ENCODE data around the gene KDM2A. TPM values are rescaled to one million over a fixed set of nuclear protein-coding genes. Genes with fewer than 3 reads are reported as not detected.

Gene KDM2A
- total and polyA plus RNA-seq, 7 donors: 15.6 to 67.3 (median 29.0) TPM

DNA sequence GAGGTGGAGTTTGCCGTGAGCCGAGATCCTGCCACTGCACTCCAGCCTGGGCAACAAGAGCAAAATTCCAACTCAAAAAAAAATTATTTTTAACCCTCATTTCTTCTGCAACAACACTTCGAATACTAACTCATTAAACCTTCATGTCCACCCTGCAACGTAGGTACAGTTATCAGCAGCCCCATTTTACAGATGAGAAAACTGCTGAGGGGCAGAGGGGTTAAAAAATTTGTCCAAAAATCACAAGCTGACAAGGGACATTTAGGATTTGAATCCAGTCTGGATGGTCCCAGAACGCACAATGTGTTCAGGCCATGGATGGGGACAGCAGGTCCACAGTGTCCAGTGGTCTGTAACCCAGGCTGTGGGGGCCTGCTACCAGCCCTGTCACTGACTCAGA lies 33.4 kb upstream of the KDM2A start:
- Histone ChIP-seq H3K27ac (no peak overlapping the region), H3K4me3 (no peak overlapping the region), H3K4me1 (peaks cover 0 to 11% (median 9%) of the 10 kb centered on the region in 4 donors), H3K27me3 (no peaks in the 10 kb centered on the region), H3K36me3 (no peaks in the 10 kb centered on the region), H3K9me3 (no peaks in the 10 kb centered on the region)
- TF ChIP-seq EP300 (IDR thresholded peaks at IDR 0.05): no peak
- no peak for DNase-seq
- intact Hi-C loops (cut with DNase I): no loop called here
- WGBS, 2 donors: 97 to 98% methylated on average over 5 of the region's 5 CpGs

DNA sequence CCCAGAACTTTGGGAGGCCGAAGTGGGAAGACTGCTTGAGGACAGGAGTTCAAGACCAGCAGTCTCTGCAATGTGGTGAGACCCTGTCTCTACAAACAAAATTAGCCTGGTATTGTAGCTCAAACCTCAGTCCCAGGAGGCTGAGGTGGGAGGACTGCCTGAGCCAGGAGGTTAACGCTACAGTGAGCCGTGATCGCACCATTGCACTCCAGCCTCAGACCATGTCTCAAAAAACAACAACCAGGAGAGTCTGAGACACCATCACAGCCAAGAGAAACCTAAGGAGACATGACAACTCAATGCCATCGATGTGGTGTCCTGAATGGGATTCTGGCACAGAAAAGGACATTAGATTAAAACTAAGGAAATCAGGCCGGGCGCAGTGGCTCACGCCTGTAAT lies 28.3 kb upstream of the KDM2A start:
- 93 to 96% methylated on average over 8 of the region's 8 CpGs for WGBS, 2 donors

DNA sequence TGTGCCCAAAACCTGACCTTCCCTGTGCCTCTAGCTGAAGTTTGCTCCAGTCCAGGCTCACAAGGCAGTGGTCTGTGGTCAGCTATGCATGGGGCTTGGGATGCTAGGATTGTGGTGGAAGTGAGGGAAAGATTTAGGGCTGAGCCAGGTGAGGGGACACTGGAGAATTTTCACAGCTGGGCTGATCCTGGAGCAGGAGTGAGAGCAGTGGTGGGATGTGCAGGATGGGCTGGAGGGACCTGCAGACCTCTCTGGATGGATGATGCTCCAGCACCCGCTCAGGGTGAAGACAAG lies 23.9 kb upstream of the KDM2A start:
- no peaks in the 10 kb centered on the region for H3K27me3 ChIP-seq
- DNase-seq: no peak
- no peaks in the 10 kb centered on the region for H3K36me3 ChIP-seq
- H3K27ac ChIP-seq: no peak overlapping the region
- H3K4me1 ChIP-seq: no peaks in the 10 kb centered on the region
- intact Hi-C loops (cut with DNase I): no loop called here
- TF ChIP-seq POLR2AphosphoS5 (IDR thresholded peaks at IDR 0.05): no peak
- TF ChIP-seq, protein P1, sequence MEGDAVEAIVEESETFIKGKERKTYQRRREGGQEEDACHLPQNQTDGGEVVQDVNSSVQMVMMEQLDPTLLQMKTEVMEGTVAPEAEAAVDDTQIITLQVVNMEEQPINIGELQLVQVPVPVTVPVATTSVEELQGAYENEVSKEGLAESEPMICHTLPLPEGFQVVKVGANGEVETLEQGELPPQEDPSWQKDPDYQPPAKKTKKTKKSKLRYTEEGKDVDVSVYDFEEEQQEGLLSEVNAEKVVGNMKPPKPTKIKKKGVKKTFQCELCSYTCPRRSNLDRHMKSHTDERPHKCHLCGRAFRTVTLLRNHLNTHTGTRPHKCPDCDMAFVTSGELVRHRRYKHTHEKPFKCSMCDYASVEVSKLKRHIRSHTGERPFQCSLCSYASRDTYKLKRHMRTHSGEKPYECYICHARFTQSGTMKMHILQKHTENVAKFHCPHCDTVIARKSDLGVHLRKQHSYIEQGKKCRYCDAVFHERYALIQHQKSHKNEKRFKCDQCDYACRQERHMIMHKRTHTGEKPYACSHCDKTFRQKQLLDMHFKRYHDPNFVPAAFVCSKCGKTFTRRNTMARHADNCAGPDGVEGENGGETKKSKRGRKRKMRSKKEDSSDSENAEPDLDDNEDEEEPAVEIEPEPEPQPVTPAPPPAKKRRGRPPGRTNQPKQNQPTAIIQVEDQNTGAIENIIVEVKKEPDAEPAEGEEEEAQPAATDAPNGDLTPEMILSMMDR (IDR thresholded peaks at IDR 0.05): no peak
- no peak for TF ChIP-seq POLR2A (IDR thresholded peaks at IDR 0.05)
- TF ChIP-seq EP300 (IDR thresholded peaks at IDR 0.05): no peak
- H3K4me3 ChIP-seq: no peak overlapping the region
- H3K9me3 ChIP-seq: no peaks in the 10 kb centered on the region
- WGBS, 2 donors: 89 to 95% methylated on average over 1 of the region's 1 CpG

More for the DNA sequence above, 28.3 kb upstream of the KDM2A start:
- DNase-seq: no peak
- H3K27ac ChIP-seq: no peak overlapping the region
- intact Hi-C loops (cut with DNase I): no loop called here
- H3K4me1 ChIP-seq: no peaks in the 10 kb centered on the region
- no peaks in the 10 kb centered on the region for H3K27me3 ChIP-seq
- TF ChIP-seq EP300 (IDR thresholded peaks at IDR 0.05): no peak
- TF ChIP-seq, protein P1 (IDR thresholded peaks at IDR 0.05): no peak
- TF ChIP-seq POLR2A (IDR thresholded peaks at IDR 0.05): no peak
- no peak for TF ChIP-seq POLR2AphosphoS5 (IDR thresholded peaks at IDR 0.05)
- H3K36me3 ChIP-seq: no peaks in the 10 kb centered on the region
- no peak overlapping the region for H3K4me3 ChIP-seq
- no peaks in the 10 kb centered on the region for H3K9me3 ChIP-seq

DNA sequence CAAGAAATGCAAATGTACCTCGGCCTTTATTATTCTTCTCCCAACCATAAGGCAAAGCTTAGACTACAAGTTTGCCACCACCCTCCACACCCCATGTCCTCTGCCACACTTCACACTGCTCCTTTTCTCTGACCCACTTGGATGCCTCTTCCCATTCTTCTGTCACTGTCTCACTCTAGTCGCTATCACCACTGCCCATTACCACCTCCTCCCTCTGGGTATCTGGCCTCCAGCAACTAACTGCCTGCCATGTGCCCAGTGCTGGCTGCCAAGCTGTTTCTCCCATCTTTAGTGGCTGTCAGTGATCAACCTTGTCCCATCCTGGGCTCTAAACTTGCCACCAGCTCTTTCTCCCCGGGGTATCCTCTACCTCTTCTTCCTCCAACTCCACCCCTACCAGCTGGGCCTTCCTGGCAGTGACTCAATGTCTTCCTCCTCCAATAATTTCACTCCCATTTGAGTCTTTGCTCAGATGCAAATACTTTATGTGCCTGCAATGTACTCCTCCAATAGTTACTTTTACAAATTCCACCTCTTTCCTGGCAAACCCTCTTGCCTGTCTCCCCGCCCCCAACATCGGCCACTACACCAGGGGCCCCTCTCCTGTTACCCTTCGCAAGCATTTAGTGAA lies 20.1 kb upstream of the KDM2A start:
- H3K4me1 ChIP-seq: no peaks in the 10 kb centered on the region
- no peaks in the 10 kb centered on the region for H3K27me3 ChIP-seq
- no peak overlapping the region for H3K4me3 ChIP-seq
- no peak for TF ChIP-seq POLR2AphosphoS5 (IDR thresholded peaks at IDR 0.05)
- TF ChIP-seq EP300 (IDR thresholded peaks at IDR 0.05): no peak
- no peak for TF ChIP-seq POLR2A (IDR thresholded peaks at IDR 0.05)
- TF ChIP-seq, protein P1 (IDR thresholded peaks at IDR 0.05): no peak
- H3K27ac ChIP-seq: no peak overlapping the region
- 83 to 88% methylated on average over 6 of the region's 6 CpGs for WGBS, 2 donors
- no peaks in the 10 kb centered on the region for H3K9me3 ChIP-seq
- no peaks in the 10 kb centered on the region for H3K36me3 ChIP-seq
- intact Hi-C loops (cut with DNase I): no loop called here
- no peak for DNase-seq

DNA sequence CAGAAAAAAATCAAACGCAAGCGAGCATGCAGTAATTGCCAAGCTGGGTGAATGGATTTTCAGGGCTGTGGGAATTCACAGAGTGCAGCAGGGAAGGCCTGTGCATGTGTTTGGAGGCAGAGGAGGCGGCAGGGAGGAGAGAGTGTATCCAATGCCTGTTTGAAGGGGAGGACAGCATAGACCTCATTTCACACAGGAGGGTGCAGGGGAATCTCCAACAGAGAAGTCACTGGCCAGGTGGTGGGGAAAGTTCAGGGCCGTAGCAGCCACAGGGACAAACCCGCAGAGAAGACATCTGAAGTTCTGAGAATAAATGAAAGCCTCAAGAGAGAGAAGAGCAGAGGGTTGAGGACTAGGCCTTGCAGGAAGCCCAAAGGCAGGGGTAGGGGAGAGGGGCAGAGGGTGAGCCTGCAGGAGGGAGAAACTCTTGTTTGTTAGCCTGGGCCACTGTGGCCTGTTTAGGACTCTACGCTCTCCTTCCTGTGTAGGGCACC lies 19.2 kb upstream of the KDM2A start:
- Histone ChIP-seq H3K4me3 (no peak overlapping the region), H3K4me1 (no peaks in the 10 kb centered on the region), H3K27ac (no peak overlapping the region), H3K9me3 (no peaks in the 10 kb centered on the region), H3K36me3 (no peaks in the 10 kb centered on the region), H3K27me3 (no peaks in the 10 kb centered on the region)
- no peak for DNase-seq
- intact Hi-C loops (cut with DNase I): no loop called here
- WGBS, 2 donors: 83 to 94% methylated on average over 6 of the region's 6 CpGs
- TF ChIP-seq, protein P1 (IDR thresholded peaks at IDR 0.05): no peak
- TF ChIP-seq EP300 (IDR thresholded peaks at IDR 0.05) (no peak), POLR2A (IDR thresholded peaks at IDR 0.05) (no peak), POLR2AphosphoS5 (IDR thresholded peaks at IDR 0.05) (no peak)
